ENCODE measurements around the gene FAM234B.

- no peak for TF ChIP-seq EP300 (IDR thresholded peaks at IDR 0.05)
- TF ChIP-seq CTCF (IDR thresholded peaks at IDR 0.05) = no peak
- TF ChIP-seq POLR2A (IDR thresholded peaks at IDR 0.05) = no peak
- TF ChIP-seq POLR2AphosphoS5 (IDR thresholded peaks at IDR 0.05) = no peak
Measured at GRCh38 chr12:13112968-13113367, 68.8 kb downstream of the FAM234B start.

Measured in sigmoid colon (tissue), 4 donors.